HCT116 (cell line): Measurements from ENCODE around the gene ART5. TPM values are rescaled to one million over a fixed set of nuclear protein-coding genes. Genes with fewer than 3 reads are reported as not detected.

Experiments used
- ATAC-seq: fragments of 200-7000 bp; cut with Tn5 transposase; 2 replicates; pipeline ENCODE4 v1.9.1; 2020; ENCODE audit warnings: mild to moderate bottlenecking, moderate library complexity
- BruUV-seq: library from RNA; stranded (reverse); fragments of 400-500 nt; replicated peaks from 2 replicates; lab custom pipeline; 2021; lab: Mats Ljungman, UMichigan
- CTCF ChIA-PET: fragments of 300-600 bp; sonication (Branson Sonifier 250); formaldehyde crosslinking; loops from one replicate; lab custom pipeline; 2021; ENCODE audit warnings: antibody characterized with exemption; lab: Charles Lee
- POLR2A ChIA-PET: fragments of 300-600, 350-600 bp; sonication (Branson Sonifier 250); formaldehyde crosslinking; loops from one replicate; lab custom pipeline; 2021; ENCODE audit warnings: antibody characterized with exemption; lab: Charles Lee
- RAD21 ChIA-PET, 2 experiments: fragments of 300-600 bp; sonication (Branson Sonifier 250); formaldehyde crosslinking; loops; one replicate each; lab custom pipeline; 2023; ENCODE audit warnings: low total read pairs in 2 of 2; ENCODE audit not compliant: uncharacterized antibody in 2 of 2, unreplicated experiment in 2 of 2, low non-redundant PET in 1 of 2; lab: Charles Lee
- DNase-seq: peaks from one replicate; pipeline ENCODE4 v3.0.0-alpha.2; 2010; ENCODE audit warnings: low read depth, low spot score
- H2AFZ ChIP-seq: fragments of 200-600 bp; shearing (Covaris generic), sonication (generic); 2 replicates; pipeline ENCODE4 v1.6.1; 2017; ENCODE audit warnings: low read depth, mixed run types, mixed read lengths, antibody characterized with exemption, low read length; ENCODE audit not compliant: poor library complexity, severe bottlenecking
- H3K27ac ChIP-seq: 2 replicates; pipeline ENCODE4 v1.5.1; 2012; ENCODE audit warnings: low read depth, low read length
- H3K27me3 ChIP-seq: fragments of 200-600 bp; sonication (generic); 2 replicates; pipeline ENCODE4 v1.6.1; 2016; ENCODE audit warnings: mixed run types, low read length, mixed read lengths; ENCODE audit not compliant: insufficient read depth
- H3K36me3 ChIP-seq, 2 experiments: fragments of 200-500 bp in 1 of 2; fragments of 200-600 bp in 1 of 2; sonication (Bioruptor generic) in 1 of 2; sonication (generic) in 1 of 2; 2 replicates each; pipeline versions ENCODE4 v1.5.1 to v1.6.1; 2014 to 2016; ENCODE audit warnings: low read length in 2 of 2, inconsistent platforms in 1 of 2, mixed read lengths in 1 of 2, mixed run types in 1 of 2; ENCODE audit not compliant: insufficient read depth in 2 of 2, control insufficient read depth in 1 of 2
- H3K4me1 ChIP-seq, 2 experiments: fragments of 200-600 bp in 1 of 2; sonication (generic) in 1 of 2; 2 replicates each; pipeline versions ENCODE4 v1.5.1 to v1.6.1; 2012 to 2017; ENCODE audit warnings: low read length in 2 of 2, inconsistent platforms in 1 of 2, mild to moderate bottlenecking in 1 of 2, mixed read lengths in 1 of 2, mixed run types in 1 of 2, moderate library complexity in 1 of 2; ENCODE audit not compliant: insufficient read depth in 2 of 2, control insufficient read depth in 1 of 2
- H3K4me2 ChIP-seq: fragments of 200-600 bp; sonication (generic); 2 replicates; pipeline ENCODE4 v1.6.1; 2017; ENCODE audit warnings: mixed run types, low read length, mixed read lengths
- H3K4me3 ChIP-seq, 2 experiments: fragments of 200-600 bp in 1 of 2; sonication (generic) in 1 of 2; replicated peaks in 1 of 2; 2 replicates each; pipeline ENCODE4 v1.5.1; 2011 to 2016; ENCODE audit warnings: low read length in 2 of 2, control low read depth in 1 of 2, low read depth in 1 of 2, mild to moderate bottlenecking in 1 of 2, mixed read lengths in 1 of 2, mixed run types in 1 of 2
- H3K79me2 ChIP-seq: fragments of 200-600 bp; sonication (generic); 2 replicates; pipeline ENCODE4 v1.6.1; 2017; ENCODE audit warnings: mild to moderate bottlenecking, mixed run types, low read length, moderate library complexity, mixed read lengths; ENCODE audit not compliant: insufficient read depth
- H3K9ac ChIP-seq: fragments of 200-600 bp; sonication (generic); 2 replicates; pipeline ENCODE4 v1.6.1; 2016; ENCODE audit warnings: low read length, mixed read lengths
- H3K9me2 ChIP-seq: fragments of 200-600 bp; sonication (generic), shearing (Covaris generic); 2 replicates; pipeline ENCODE4 v1.6.1; 2017; ENCODE audit warnings: mixed run types, mild to moderate bottlenecking, moderate library complexity; ENCODE audit not compliant: insufficient read depth
- H3K9me3 ChIP-seq, 2 experiments: fragments of 200-500 bp in 1 of 2; fragments of 200-600 bp in 1 of 2; sonication (Bioruptor generic) in 1 of 2; sonication (generic) in 1 of 2; 2 replicates each; pipeline ENCODE4 v1.6.1; 2014 to 2017; ENCODE audit warnings: low read length in 2 of 2, mixed read lengths in 2 of 2, inconsistent platforms in 1 of 2, low read depth in 1 of 2, mild to moderate bottlenecking in 1 of 2, mixed run types in 1 of 2, moderate library complexity in 1 of 2; ENCODE audit not compliant: control insufficient read depth in 1 of 2, insufficient read depth in 1 of 2
- H4K20me1 ChIP-seq: fragments of 200-600 bp; sonication (generic), shearing (Covaris generic); 2 replicates; pipeline ENCODE4 v1.6.1; 2017; ENCODE audit warnings: mixed run types, mild to moderate bottlenecking, moderate library complexity; ENCODE audit not compliant: insufficient read depth
- CBX3 ChIP-seq: IDR thresholded peaks from 2 replicates; pipeline ENCODE4 v1.6.1; 2012; ENCODE audit warnings: low read depth
- CEBPB ChIP-seq: IDR thresholded peaks from 2 replicates; pipeline ENCODE4 v1.6.1; 2012; ENCODE audit warnings: low read depth
- CTCF ChIP-seq, 3 experiments: fragments of 200-600 bp in 1 of 3; sonication (generic) in 1 of 3; IDR thresholded peaks in 2 of 3; conservative IDR thresholded peaks in 1 of 3; 2 replicates each; pipeline ENCODE4 v1.5.1; 2012 to 2017; ENCODE audit warnings: low read depth in 2 of 3, low read length in 2 of 3, antibody characterized with exemption in 1 of 3, borderline replicate concordance in 1 of 3, control low read depth in 1 of 3, mild to moderate bottlenecking in 1 of 3, mixed read lengths in 1 of 3, mixed run types in 1 of 3, moderate library complexity in 1 of 3; ENCODE audit not compliant: insufficient read depth in 1 of 3
- EGR1 ChIP-seq: IDR thresholded peaks from 2 replicates; pipeline ENCODE4 v1.6.1; 2012; ENCODE audit warnings: low read depth
- ELF1 ChIP-seq: IDR thresholded peaks from 2 replicates; pipeline ENCODE4 v1.6.1; 2012; ENCODE audit warnings: low read depth, borderline replicate concordance
- EZH2 ChIP-seq: fragments of 200-600 bp; sonication (generic); IDR thresholded peaks from 2 replicates; pipeline ENCODE4 v1.6.1; 2017; ENCODE audit warnings: antibody characterized with exemption, mixed run types
- EZH2phosphoT487 ChIP-seq: fragments of 200-600 bp; IDR thresholded peaks from 2 replicates; pipeline ENCODE4 v1.6.1; 2018; ENCODE audit warnings: antibody characterized with exemption, borderline replicate concordance
- FOSL1 ChIP-seq: IDR thresholded peaks from 2 replicates; pipeline ENCODE4 v1.6.1; 2012; ENCODE audit warnings: low read depth
- JUND ChIP-seq: IDR thresholded peaks from 2 replicates; pipeline ENCODE4 v1.6.1; 2012
- MAX ChIP-seq: IDR thresholded peaks from 2 replicates; pipeline ENCODE4 v1.6.1; 2012
- POLR2A ChIP-seq: IDR thresholded peaks from 2 replicates; pipeline ENCODE4 v1.7.0; 2011; ENCODE audit warnings: borderline replicate concordance; ENCODE audit not compliant: insufficient read depth, insufficient read length; ENCODE audit errors: extremely low read depth
- POLR2AphosphoS5 ChIP-seq: IDR thresholded peaks from 2 replicates; pipeline ENCODE4 v1.6.1; 2011; ENCODE audit warnings: mild to moderate bottlenecking, low read depth, low read length, moderate library complexity
- SP1 ChIP-seq: IDR thresholded peaks from 2 replicates; pipeline ENCODE4 v1.6.1; 2012; ENCODE audit warnings: low read depth
- SRF ChIP-seq: IDR thresholded peaks from 2 replicates; pipeline ENCODE4 v1.6.1; 2012; ENCODE audit warnings: low read depth
- TCF7L2 ChIP-seq: IDR thresholded peaks from 2 replicates; pipeline ENCODE4 v1.7.0; 2011; ENCODE audit warnings: borderline replicate concordance, inconsistent platforms; ENCODE audit not compliant: insufficient read depth, insufficient read length; ENCODE audit errors: extremely low read depth
- YY1 ChIP-seq: IDR thresholded peaks from 2 replicates; pipeline ENCODE4 v1.6.1; 2011; ENCODE audit warnings: low read length, low read depth, moderate library complexity, mild to moderate bottlenecking; ENCODE audit not compliant: insufficient replicate concordance; ENCODE audit errors: extremely low read depth
- ZNF274 ChIP-seq: fragments of 200-500 bp; sonication (Bioruptor generic); IDR thresholded peaks from 2 replicates; pipeline ENCODE4 v1.6.1; 2014; ENCODE audit warnings: mild to moderate bottlenecking, low read depth, low read length, inconsistent platforms
- intact Hi-C: fragments of 100-400 bp; cut with micrococcal nuclease; formaldehyde crosslinking; loops from 2 replicates; pipeline ENCODE4 v1.10.0; 2022
- total RNA-seq: library from RNA; stranded (reverse); gene quantifications from one replicate; pipeline ENCODE4 v1.2.1, GENCODE V29; 2021; ENCODE audit not compliant: unreplicated experiment
- TF ChIP-seq, protein P1 (sequence below): IDR thresholded peaks from 2 replicates; pipeline ENCODE4 v1.6.1; 2012; ENCODE audit warnings: low read depth
- TF ChIP-seq, protein P2 (sequence below): IDR thresholded peaks from 2 replicates; pipeline ENCODE4 v1.6.1; 2011; ENCODE audit warnings: mild to moderate bottlenecking, low read length, moderate library complexity; ENCODE audit not compliant: insufficient replicate concordance; ENCODE audit errors: extremely low read depth
- TF ChIP-seq, protein P3 (sequence below): IDR thresholded peaks from 2 replicates; pipeline ENCODE4 v1.6.1; 2012

ART5 gene
- total RNA-seq, 1 experiment from 2014 or later, result 5.6 TPM

GRCh38 chr11:3638513-3638912, 3.3 kb downstream of the ART5 start:
- BruUV-seq, result no TSS peak
- H3K9me2 ChIP-seq, result no peaks in the 10 kb centered on the region
- no peak overlapping the region for H2AFZ ChIP-seq
- no peak for ATAC-seq
- H3K27ac ChIP-seq, result no peak overlapping the region
- ChIA-PET RAD21 (no interaction called here), POLR2A (no interaction called here), CTCF (no interaction called here)
- H3K79me2 ChIP-seq, result no peaks in the 10 kb centered on the region
- DNase-seq, result no peak
- no peaks in the 10 kb centered on the region for H3K9me3 ChIP-seq
- no peak overlapping the region for H3K9ac ChIP-seq
- intact Hi-C loops, result no loop called here
- H3K27me3 ChIP-seq, result no peaks in the 10 kb centered on the region
- H3K4me2 ChIP-seq, result no peak overlapping the region
- peaks cover 8 to 20% of the 10 kb centered on the region in 2 experiments for H3K4me1 ChIP-seq
- no peak overlapping the region for H3K4me3 ChIP-seq
- H4K20me1 ChIP-seq, result no peaks in the 10 kb centered on the region
- no peaks in the 10 kb centered on the region for H3K36me3 ChIP-seq
- TF ChIP-seq EZH2phosphoT487 (no peak), YY1 (no peak), FOSL1 (no peak), CEBPB (no peak), CTCF (IDR thresholded peaks at IDR 0.05 in 2 of 3, conservative IDR thresholded peaks at IDR 0.05 in 1 of 3; ENCODE audit: borderline replicate concordance in 1 of 3, insufficient read depth in 1 of 3, low read depth in 2 of 3, low read length in 2 of 3) (no peak), ZNF274 (no peak), SRF (no peak), SP1 (no peak), EGR1 (no peak), POLR2AphosphoS5 (no peak), MAX (no peak), EZH2 (no peak), TCF7L2 (no peak), POLR2A (no peak), JUND (no peak), CBX3 (no peak), ELF1 (no peak)
- TF ChIP-seq, protein P1, sequence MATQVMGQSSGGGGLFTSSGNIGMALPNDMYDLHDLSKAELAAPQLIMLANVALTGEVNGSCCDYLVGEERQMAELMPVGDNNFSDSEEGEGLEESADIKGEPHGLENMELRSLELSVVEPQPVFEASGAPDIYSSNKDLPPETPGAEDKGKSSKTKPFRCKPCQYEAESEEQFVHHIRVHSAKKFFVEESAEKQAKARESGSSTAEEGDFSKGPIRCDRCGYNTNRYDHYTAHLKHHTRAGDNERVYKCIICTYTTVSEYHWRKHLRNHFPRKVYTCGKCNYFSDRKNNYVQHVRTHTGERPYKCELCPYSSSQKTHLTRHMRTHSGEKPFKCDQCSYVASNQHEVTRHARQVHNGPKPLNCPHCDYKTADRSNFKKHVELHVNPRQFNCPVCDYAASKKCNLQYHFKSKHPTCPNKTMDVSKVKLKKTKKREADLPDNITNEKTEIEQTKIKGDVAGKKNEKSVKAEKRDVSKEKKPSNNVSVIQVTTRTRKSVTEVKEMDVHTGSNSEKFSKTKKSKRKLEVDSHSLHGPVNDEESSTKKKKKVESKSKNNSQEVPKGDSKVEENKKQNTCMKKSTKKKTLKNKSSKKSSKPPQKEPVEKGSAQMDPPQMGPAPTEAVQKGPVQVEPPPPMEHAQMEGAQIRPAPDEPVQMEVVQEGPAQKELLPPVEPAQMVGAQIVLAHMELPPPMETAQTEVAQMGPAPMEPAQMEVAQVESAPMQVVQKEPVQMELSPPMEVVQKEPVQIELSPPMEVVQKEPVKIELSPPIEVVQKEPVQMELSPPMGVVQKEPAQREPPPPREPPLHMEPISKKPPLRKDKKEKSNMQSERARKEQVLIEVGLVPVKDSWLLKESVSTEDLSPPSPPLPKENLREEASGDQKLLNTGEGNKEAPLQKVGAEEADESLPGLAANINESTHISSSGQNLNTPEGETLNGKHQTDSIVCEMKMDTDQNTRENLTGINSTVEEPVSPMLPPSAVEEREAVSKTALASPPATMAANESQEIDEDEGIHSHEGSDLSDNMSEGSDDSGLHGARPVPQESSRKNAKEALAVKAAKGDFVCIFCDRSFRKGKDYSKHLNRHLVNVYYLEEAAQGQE, result no peak
- TF ChIP-seq, protein P2, sequence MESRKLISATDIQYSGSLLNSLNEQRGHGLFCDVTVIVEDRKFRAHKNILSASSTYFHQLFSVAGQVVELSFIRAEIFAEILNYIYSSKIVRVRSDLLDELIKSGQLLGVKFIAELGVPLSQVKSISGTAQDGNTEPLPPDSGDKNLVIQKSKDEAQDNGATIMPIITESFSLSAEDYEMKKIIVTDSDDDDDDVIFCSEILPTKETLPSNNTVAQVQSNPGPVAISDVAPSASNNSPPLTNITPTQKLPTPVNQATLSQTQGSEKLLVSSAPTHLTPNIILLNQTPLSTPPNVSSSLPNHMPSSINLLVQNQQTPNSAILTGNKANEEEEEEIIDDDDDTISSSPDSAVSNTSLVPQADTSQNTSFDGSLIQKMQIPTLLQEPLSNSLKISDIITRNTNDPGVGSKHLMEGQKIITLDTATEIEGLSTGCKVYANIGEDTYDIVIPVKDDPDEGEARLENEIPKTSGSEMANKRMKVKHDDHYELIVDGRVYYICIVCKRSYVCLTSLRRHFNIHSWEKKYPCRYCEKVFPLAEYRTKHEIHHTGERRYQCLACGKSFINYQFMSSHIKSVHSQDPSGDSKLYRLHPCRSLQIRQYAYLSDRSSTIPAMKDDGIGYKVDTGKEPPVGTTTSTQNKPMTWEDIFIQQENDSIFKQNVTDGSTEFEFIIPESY, result no peak
- TF ChIP-seq, protein P3, sequence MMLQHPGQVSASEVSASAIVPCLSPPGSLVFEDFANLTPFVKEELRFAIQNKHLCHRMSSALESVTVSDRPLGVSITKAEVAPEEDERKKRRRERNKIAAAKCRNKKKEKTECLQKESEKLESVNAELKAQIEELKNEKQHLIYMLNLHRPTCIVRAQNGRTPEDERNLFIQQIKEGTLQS, result no peak
